ENCODE results near the gene PCCA. TPM values are rescaled to one million over a fixed set of nuclear protein-coding genes. Genes with fewer than 3 reads are reported as not detected.
"Not testable (repeated sequence)": the region's sequence is repeated elsewhere in the genome, so short reads cannot be mapped to it uniquely, and the experiment has no call there.

PCCA gene
- total and polyA plus RNA-seq, 2 donors (not counting 1 experiment from before 2014, with no cell fraction given), result 4.8 to 17.4 TPM

GRCh38 chr13:100221166-100221565 lies 132.3 kb downstream of the PCCA start:
- Histone ChIP-seq H3K9me3 (ENCODE audit: control extremely low read depth in 1 of 3, control insufficient read depth in 2 of 3, insufficient read depth in 1 of 3, low read length in 2 of 3) (no peaks in the 10 kb centered on the region), H3K4me2 (replicated peaks; ENCODE audit: low read depth, low read length, poor library complexity, severe bottlenecking) (no peak overlapping the region), H2AFZ (ENCODE audit: insufficient read depth, low read depth, low read length, poor library complexity, severe bottlenecking) (no peak overlapping the region), H3K4me1 (ENCODE audit: control insufficient read depth in 2 of 2, insufficient read depth in 2 of 2, low read length in 2 of 2) (no peaks in the 10 kb centered on the region), H3K4me3 (ENCODE audit: control extremely low read depth in 1 of 5, extremely low read depth in 1 of 5, insufficient read depth in 1 of 5, low read depth in 2 of 5, low read length in 4 of 5) (no peak overlapping the region), H4K20me1 (ENCODE audit: control insufficient read depth, insufficient read depth, low read length, poor library complexity, severe bottlenecking) (no peaks in the 10 kb centered on the region), H3K36me3 (replicated peaks in 1 of 2; ENCODE audit: control extremely low read depth in 1 of 2, control insufficient read depth in 1 of 2, extremely low read depth in 1 of 2, insufficient read depth in 2 of 2, low read length in 1 of 2) (no peaks in the 10 kb centered on the region), H3K79me2 (ENCODE audit: control insufficient read depth, insufficient read depth, low read length) (no peaks in the 10 kb centered on the region), H3K9ac (ENCODE audit: low read length) (no peak overlapping the region), H3K27ac (ENCODE audit: low read length in 2 of 2) (no peak overlapping the region), H3K27me3 (replicated peaks in 1 of 4; ENCODE audit: control extremely low read depth in 1 of 4, control insufficient read depth in 3 of 4, insufficient read depth in 4 of 4, low read length in 3 of 4) (no peaks in the 10 kb centered on the region)
- no peak for ATAC-seq (ENCODE audit: low read depth)
- Mint-ChIP-seq H3K27me3 (no peaks in the 10 kb centered on the region), H3K27ac (no peak overlapping the region), H3K9me3 (ENCODE audit: insufficient read depth) (no peaks in the 10 kb centered on the region), H3K4me3 (no peak overlapping the region), H3K4me1 (no peaks in the 10 kb centered on the region)
- intact Hi-C loops (cut with micrococcal nuclease), result no loop called here
- no peak for DNase-seq
- CTCF ChIA-PET, result interaction anchor here (0.7 kb wide), 1 partner anchor 1352 kb away, joined by 3 read pairs; no protein-coding TSS in a partner anchor
- WGBS (ENCODE audit: insufficient coverage), result 73% methylated on average over 2 of the region's 2 CpGs
- no peak for TF ChIP-seq CTCF (IDR thresholded peaks at IDR 0.05)
- TF ChIP-seq EZH2 (IDR thresholded peaks at IDR 0.05; ENCODE audit: borderline replicate concordance, insufficient read depth, low read depth, low read length, poor library complexity, severe bottlenecking), result no peak
- POLR2A ChIA-PET, result no interaction called here

GRCh38 chr13:100223966-100224530 lies 135.2 kb downstream of the PCCA start:
- CTCF ChIA-PET, result interaction anchor here (2.1 kb wide), 1 partner anchor 11 kb away, joined by 7 read pairs; no protein-coding TSS in a partner anchor
- WGBS (ENCODE audit: insufficient coverage), result 98% methylated on average over 25 of the region's 30 CpGs
- H3K36me3 ChIP-seq (replicated peaks in 1 of 2; ENCODE audit: control extremely low read depth in 1 of 2, control insufficient read depth in 1 of 2, extremely low read depth in 1 of 2, insufficient read depth in 2 of 2, low read length in 1 of 2); H2AFZ ChIP-seq (ENCODE audit: insufficient read depth, low read depth, low read length, poor library complexity, severe bottlenecking); H3K27ac Mint-ChIP-seq; H3K4me3 Mint-ChIP-seq; H3K4me1 Mint-ChIP-seq; H3K27me3 ChIP-seq (replicated peaks in 1 of 4; ENCODE audit: control extremely low read depth in 1 of 4, control insufficient read depth in 3 of 4, insufficient read depth in 4 of 4, low read length in 3 of 4); intact Hi-C loops (cut with micrococcal nuclease); H3K9me3 Mint-ChIP-seq (ENCODE audit: insufficient read depth); H3K79me2 ChIP-seq (ENCODE audit: control insufficient read depth, insufficient read depth, low read length); H3K27me3 Mint-ChIP-seq; H3K4me3 ChIP-seq (ENCODE audit: control extremely low read depth in 1 of 5, extremely low read depth in 1 of 5, insufficient read depth in 1 of 5, low read depth in 2 of 5, low read length in 4 of 5); H3K27ac ChIP-seq (ENCODE audit: low read length in 2 of 2); H3K4me1 ChIP-seq (ENCODE audit: control insufficient read depth in 2 of 2, insufficient read depth in 2 of 2, low read length in 2 of 2); H3K9ac ChIP-seq (ENCODE audit: low read length); H3K4me2 ChIP-seq (replicated peaks; ENCODE audit: low read depth, low read length, poor library complexity, severe bottlenecking); H4K20me1 ChIP-seq (ENCODE audit: control insufficient read depth, insufficient read depth, low read length, poor library complexity, severe bottlenecking); DNase-seq; ATAC-seq (ENCODE audit: low read depth); H3K9me3 ChIP-seq (ENCODE audit: control extremely low read depth in 1 of 3, control insufficient read depth in 2 of 3, insufficient read depth in 1 of 3, low read length in 2 of 3); POLR2A ChIA-PET: not testable (repeated sequence)
